CD4-positive, alpha-beta T cell treated with Interleukin-17A for 1 hour (primary cell): ENCODE results near the gene MYBL2.
"Not testable (repeated sequence)": the region's sequence is repeated elsewhere in the genome, so short reads cannot be mapped to it uniquely, and the experiment has no call there.

Source experiments
- DNase-seq: peaks from one replicate; pipeline ENCODE4 v3.0.0-alpha.2; 2020

Gene MYBL2

GRCh38 chr20:43752561-43753301 lies 85.8 kb downstream of the MYBL2 start:
- DNase-seq, result peak; percentile 19

- no peak for DNase-seq
These were observed 88.5 kb downstream of the MYBL2 start for GRCh38 chr20:43755390-43755789.

GRCh38 chr20:43755851-43756250 lies 88.9 kb downstream of the MYBL2 start:
- no peak for DNase-seq

- DNase-seq, result not testable (repeated sequence)
These were observed 91.0 kb downstream of the MYBL2 start for GRCh38 chr20:43757888-43758287.

- no peak for DNase-seq
These were observed 94.7 kb downstream of the MYBL2 start for GRCh38 chr20:43761386-43762340.

- no peak for DNase-seq
These were observed 96.0 kb downstream of the MYBL2 start for GRCh38 chr20:43762911-43763310.

GRCh38 chr20:43765916-43766315 lies 99.0 kb downstream of the MYBL2 start:
- no peak for DNase-seq
